Colonic mucosa (tissue), 4 donors: Measurements from ENCODE around the gene EVC. TPM values are rescaled to one million over a fixed set of nuclear protein-coding genes. Genes with fewer than 3 reads are reported as not detected.

Source experiments
- DNase-seq: peaks from one replicate; pipeline ENCODE4 v3.0.0-alpha.2; 2020
- H3K27ac ChIP-seq: fragments of 200-600 bp; one replicate; pipeline ENCODE4 v1.8.0; 2021
- H3K27me3 ChIP-seq: fragments of 200-600 bp; one replicate; pipeline ENCODE4 v1.8.0; 2021
- H3K36me3 ChIP-seq: fragments of 200-600 bp; one replicate; pipeline ENCODE4 v1.8.0; 2021
- H3K4me1 ChIP-seq: fragments of 200-600 bp; one replicate; pipeline ENCODE4 v1.8.0; 2021; ENCODE audit warnings: mild to moderate bottlenecking
- H3K4me3 ChIP-seq: fragments of 200-600 bp; one replicate; pipeline ENCODE4 v1.8.0; 2021
- H3K9ac ChIP-seq, 2 donors: one replicate each; pipeline ENCODE4 v1.7.0; 2013; ENCODE audit warnings: control low read depth in 2 of 2, low read depth in 2 of 2, low read length in 2 of 2
- H3K9me3 ChIP-seq: fragments of 200-600 bp; one replicate; pipeline ENCODE4 v1.8.0; 2021
- CTCF ChIP-seq: fragments of 200-600 bp; IDR thresholded peaks from one replicate; pipeline ENCODE4 v1.8.0; 2022; ENCODE audit warnings: antibody characterized with exemption, mild to moderate bottlenecking
- intact Hi-C: fragments of 100-400 bp; cut with DNase I; formaldehyde crosslinking; loops from one replicate; pipeline ENCODE4 v1.14.1; 2022
- total RNA-seq, 2 donors: library from RNA; stranded (reverse); fragmentation: NEBNext Ultra II Directional in 1 of 2; extraction: Animal tissue kit (Norgen Biotek cat#: 25700) in 1 of 2; gene quantifications; one replicate each; pipeline ENCODE4 v1.2.1, GENCODE V29; 2021
- donor health status: healthy.
- donor health status: DM: no; HTN: no; CAD: no.
- donor health status: DM: no; HTN: no; CAD: no.

EVC gene
- total RNA-seq, 2 donors from 2014 or later, result 1.1 to 4.1 TPM

DNA sequence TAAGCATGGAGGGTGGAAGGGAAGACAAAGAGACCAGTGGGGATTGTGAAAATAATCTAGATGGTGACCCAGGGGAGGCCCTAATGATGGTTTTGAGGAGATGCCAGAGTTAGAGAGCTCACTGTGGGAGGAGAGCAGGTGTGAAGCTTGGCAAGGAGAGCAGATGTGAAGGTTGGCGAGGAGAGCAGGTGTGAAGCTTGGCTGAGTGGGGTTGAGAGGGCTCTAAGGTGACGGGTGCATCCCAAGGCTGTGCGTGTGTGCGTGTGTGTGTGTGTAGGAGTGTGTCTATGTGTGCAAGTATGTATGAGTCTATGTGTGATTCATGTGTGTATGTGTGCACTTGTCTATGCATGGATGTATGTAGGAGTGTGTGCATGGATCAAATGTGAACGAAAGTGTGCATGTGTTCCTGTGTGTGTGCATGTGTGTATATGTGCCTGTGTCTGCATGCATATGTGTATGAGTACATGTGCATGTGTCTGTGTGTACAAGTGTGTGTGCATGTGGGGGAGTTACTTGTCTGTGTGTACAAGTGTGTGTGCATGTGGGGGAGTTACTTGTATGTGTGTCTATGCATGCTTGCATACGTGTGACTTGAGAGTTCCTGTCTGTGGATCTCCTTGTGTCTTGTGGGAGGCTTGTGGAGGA, 72.0 kb downstream of the EVC start:
- Histone ChIP-seq H3K9me3 (no peaks in the 10 kb centered on the region), H3K9ac (no peak overlapping the region), H3K4me1 (no peaks in the 10 kb centered on the region), H3K27me3 (no peaks in the 10 kb centered on the region), H3K36me3 (no peaks in the 10 kb centered on the region), H3K4me3 (no peak overlapping the region), H3K27ac (no peak overlapping the region)
- DNase-seq, result no peak
- intact Hi-C loops, result no loop called here
- no peak for TF ChIP-seq CTCF

DNA sequence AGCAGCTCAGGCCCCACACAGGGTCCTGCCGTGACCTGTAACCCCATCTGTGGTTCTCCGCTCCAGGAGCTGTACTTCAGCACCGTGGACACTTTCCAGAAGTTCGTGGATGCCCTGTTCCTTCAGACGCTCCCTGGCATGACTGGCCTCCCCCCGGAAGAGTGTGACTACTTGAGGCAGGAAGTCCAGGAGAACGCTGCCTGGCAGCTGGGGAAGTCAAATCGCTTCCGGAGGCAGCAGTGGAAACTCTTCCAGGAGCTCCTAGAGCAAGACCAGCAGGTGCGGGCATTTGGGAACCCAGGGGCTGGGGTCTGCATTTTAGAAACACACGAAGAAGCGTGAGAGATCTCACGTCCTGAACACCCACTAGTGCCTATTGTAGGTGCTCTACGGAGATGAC, 72.5 kb downstream of the EVC start:
- no peak for TF ChIP-seq CTCF
- Histone ChIP-seq H3K9ac (no peak overlapping the region), H3K36me3 (no peaks in the 10 kb centered on the region), H3K27me3 (no peaks in the 10 kb centered on the region), H3K4me3 (no peak overlapping the region), H3K4me1 (no peaks in the 10 kb centered on the region), H3K27ac (no peak overlapping the region), H3K9me3 (no peaks in the 10 kb centered on the region)
- intact Hi-C loops, result no loop called here
- DNase-seq, result no peak

DNA sequence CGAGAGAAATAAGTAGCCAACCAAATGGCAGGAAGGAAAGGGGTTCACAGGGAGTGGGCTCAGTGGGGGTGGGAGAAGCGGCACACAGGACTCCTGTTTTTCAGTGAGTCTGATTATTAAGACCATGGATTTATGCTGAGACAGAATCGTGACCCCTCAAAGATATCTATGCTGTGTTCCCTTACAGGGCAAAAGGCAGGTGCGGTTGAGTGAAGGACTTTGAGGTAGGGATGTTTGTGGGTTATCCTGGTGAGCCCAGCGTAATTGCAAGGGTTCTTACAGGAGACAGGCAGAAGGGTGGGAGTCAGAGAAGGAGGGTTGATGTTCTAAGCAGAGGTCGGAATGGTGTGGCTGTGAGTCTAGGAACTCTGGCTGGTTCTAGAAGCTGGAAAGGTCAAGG, 73.0 kb downstream of the EVC start:
- H3K27ac ChIP-seq, result no peak overlapping the region
- no peak for DNase-seq
- TF ChIP-seq CTCF, result no peak
- no peaks in the 10 kb centered on the region for H3K27me3 ChIP-seq
- no peaks in the 10 kb centered on the region for H3K36me3 ChIP-seq
- H3K4me1 ChIP-seq, result no peaks in the 10 kb centered on the region
- intact Hi-C loops, result no loop called here
- no peak overlapping the region for H3K4me3 ChIP-seq
- H3K9ac ChIP-seq, result no peak overlapping the region
- no peaks in the 10 kb centered on the region for H3K9me3 ChIP-seq

DNA sequence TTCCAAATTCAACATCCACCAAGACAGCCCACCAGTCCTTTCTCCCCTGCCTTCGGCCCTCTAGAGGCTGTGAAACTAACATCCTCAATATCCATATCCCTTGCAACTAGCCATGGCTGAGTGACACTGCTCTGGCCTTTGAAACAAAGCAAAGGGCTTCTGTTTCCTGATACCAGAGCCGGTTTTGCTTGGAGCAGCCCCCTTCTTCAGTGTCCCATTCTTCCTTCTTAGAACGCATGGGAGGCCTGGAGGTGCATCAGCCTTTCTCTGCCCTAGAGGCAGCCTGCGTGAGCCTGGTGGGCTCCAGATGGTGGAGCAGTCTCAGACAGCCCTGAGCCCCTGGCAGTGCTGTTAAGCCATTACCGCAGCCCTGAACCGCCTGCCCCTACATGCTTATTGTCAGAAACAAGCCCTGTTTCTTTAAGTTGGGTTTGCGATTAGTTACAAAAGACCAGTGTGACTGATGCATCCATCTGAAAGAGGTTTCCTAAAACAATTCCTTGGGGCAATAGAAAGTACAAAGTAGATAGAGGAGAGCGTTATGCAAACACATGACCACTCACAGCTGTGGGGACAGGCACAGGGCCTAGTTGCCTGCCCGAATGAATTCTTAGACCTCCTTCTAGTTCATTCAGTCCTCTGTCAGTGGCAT, 74.1 kb downstream of the EVC start:
- H3K27ac ChIP-seq, result no peak overlapping the region
- TF ChIP-seq CTCF, result no peak
- H3K9ac ChIP-seq, result no peak overlapping the region
- no peaks in the 10 kb centered on the region for H3K36me3 ChIP-seq
- no peaks in the 10 kb centered on the region for H3K27me3 ChIP-seq
- DNase-seq, result no peak
- no peak overlapping the region for H3K4me3 ChIP-seq
- intact Hi-C loops, result no loop called here
- no peaks in the 10 kb centered on the region for H3K4me1 ChIP-seq
- H3K9me3 ChIP-seq, result no peaks in the 10 kb centered on the region

- Histone ChIP-seq H3K9ac (no peak overlapping the region), H3K9me3 (no peaks in the 10 kb centered on the region), H3K36me3 (no peaks in the 10 kb centered on the region), H3K4me1 (no peaks in the 10 kb centered on the region), H3K27me3 (no peaks in the 10 kb centered on the region), H3K27ac (no peak overlapping the region), H3K4me3 (no peak overlapping the region)
- no peak for DNase-seq
- no peak for TF ChIP-seq CTCF
- intact Hi-C loops, result no loop called here
Measured at GRCh38 chr4:5785806-5786680, 75.0 kb downstream of the EVC start.
